Esophagus muscularis mucosa (tissue), 4 donors: ENCODE results near the gene CACNB4. TPM values are rescaled to one million over a fixed set of nuclear protein-coding genes. Genes with fewer than 3 reads are reported as not detected.

Source experiments
- DNase-seq: peaks from one replicate; pipeline ENCODE4 v3.0.0-alpha.2; 2017; ENCODE audit errors: extremely low spot score
- H3K27ac ChIP-seq, 4 donors: fragments of 200-600 bp; sonication (generic); replicated peaks in 1 of 4; 1 replicate in 3 of 4; 2 replicates in 1 of 4; pipeline ENCODE4 v1.5.1; 2016 to 2019; ENCODE audit warnings: mild to moderate bottlenecking in 1 of 4
- H3K27me3 ChIP-seq, 4 donors: fragments of 200-600 bp; sonication (generic); one replicate each; pipeline versions ENCODE4 v1.5.1 to v1.6.0; 2016 to 2019
- H3K36me3 ChIP-seq, 4 donors: fragments of 200-600 bp; sonication (generic); one replicate each; pipeline ENCODE4 v1.5.1; 2016 to 2019
- H3K4me1 ChIP-seq, 4 donors: fragments of 200-600 bp; sonication (generic); one replicate each; pipeline ENCODE4 v1.5.1; 2016 to 2019
- H3K4me3 ChIP-seq, 4 donors: fragments of 200-600 bp; sonication (generic); 1 replicate in 2 of 4; 2 replicates in 2 of 4; pipeline ENCODE4 v1.5.1; 2016 to 2019; ENCODE audit warnings: mild to moderate bottlenecking in 4 of 4, moderate library complexity in 1 of 4
- H3K9me3 ChIP-seq, 4 donors: fragments of 200-600 bp; sonication (generic); 1 replicate in 3 of 4; 2 replicates in 1 of 4; pipeline ENCODE4 v1.5.1; 2016 to 2019
- EP300 ChIP-seq: sonication (generic); formaldehyde crosslinking; IDR thresholded peaks from one replicate; pipeline ENCODE4 v1.6.1; 2017; ENCODE audit warnings: antibody characterized with exemption
- POLR2A ChIP-seq: fragments of 450-650 bp; IDR thresholded peaks from one replicate; pipeline ENCODE4 v1.6.1; 2017; ENCODE audit warnings: antibody characterized with exemption, moderate library complexity, mild to moderate bottlenecking, low read depth
- POLR2AphosphoS5 ChIP-seq, 2 donors: sonication (generic); formaldehyde crosslinking; IDR thresholded peaks; one replicate each; pipeline ENCODE4 v1.6.1; 2017; ENCODE audit warnings: antibody characterized with exemption in 2 of 2
- WGBS: methylation state at CpG from one replicate; pipeline ENCODE4 v1.1.5; 2018; 5-methylcytosine and 5-hydroxymethylcytosine counted together
- intact Hi-C: fragments of 100-400 bp; cut with DNase I; formaldehyde crosslinking; loops from one replicate; pipeline ENCODE4 v1.15.1; 2023
- total RNA-seq, 4 donors: library from RNA; depleted of rRNA; stranded (reverse); fragments of >200 nt; gene quantifications; one replicate each; pipeline versions ENCODE4 v1.1.0 to v1.2.1, GENCODE V29; 2016
- TF ChIP-seq, protein P1 (sequence below), 3 experiments: fragments of 200-600 bp in 2 of 3; fragments of 450-650 bp in 1 of 3; sonication (generic) in 2 of 3; IDR thresholded peaks; one replicate each; pipeline ENCODE4 v1.5.1; 2017 to 2019; ENCODE audit warnings: antibody characterized with exemption in 3 of 3, mild to moderate bottlenecking in 2 of 3, moderate library complexity in 1 of 3

The CACNB4 gene
- total RNA-seq, 4 donors from 2014 or later = 1.7 to 3.5 (median 2.3) TPM

DNA sequence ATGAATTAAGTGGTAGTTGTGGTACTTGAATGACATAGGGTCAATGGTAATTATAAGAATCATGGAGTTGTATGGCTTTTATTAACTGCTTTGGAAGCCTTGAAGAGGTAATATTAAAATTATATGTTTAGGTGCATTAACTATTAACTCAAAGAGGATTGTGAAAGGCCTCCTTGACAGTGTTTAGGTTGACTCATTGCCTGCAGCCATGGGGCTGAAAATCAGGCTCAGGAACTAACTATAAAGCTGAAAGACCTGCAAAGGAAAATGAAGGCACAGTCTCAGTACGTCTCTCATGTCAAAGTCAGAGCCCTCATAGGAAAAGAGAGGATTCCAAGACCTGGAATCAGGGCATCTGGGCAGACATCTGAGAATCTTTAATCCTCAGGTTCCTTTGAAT is 31.0 kb downstream of the CACNB4 start:
- no peak overlapping the region for H3K27ac ChIP-seq
- peaks cover 0 to 14% (median 3%) of the 10 kb centered on the region in 4 donors for H3K4me1 ChIP-seq
- intact Hi-C loops = no loop called here
- no peak for DNase-seq
- no peaks in the 10 kb centered on the region for H3K9me3 ChIP-seq
- TF ChIP-seq, protein P1, sequence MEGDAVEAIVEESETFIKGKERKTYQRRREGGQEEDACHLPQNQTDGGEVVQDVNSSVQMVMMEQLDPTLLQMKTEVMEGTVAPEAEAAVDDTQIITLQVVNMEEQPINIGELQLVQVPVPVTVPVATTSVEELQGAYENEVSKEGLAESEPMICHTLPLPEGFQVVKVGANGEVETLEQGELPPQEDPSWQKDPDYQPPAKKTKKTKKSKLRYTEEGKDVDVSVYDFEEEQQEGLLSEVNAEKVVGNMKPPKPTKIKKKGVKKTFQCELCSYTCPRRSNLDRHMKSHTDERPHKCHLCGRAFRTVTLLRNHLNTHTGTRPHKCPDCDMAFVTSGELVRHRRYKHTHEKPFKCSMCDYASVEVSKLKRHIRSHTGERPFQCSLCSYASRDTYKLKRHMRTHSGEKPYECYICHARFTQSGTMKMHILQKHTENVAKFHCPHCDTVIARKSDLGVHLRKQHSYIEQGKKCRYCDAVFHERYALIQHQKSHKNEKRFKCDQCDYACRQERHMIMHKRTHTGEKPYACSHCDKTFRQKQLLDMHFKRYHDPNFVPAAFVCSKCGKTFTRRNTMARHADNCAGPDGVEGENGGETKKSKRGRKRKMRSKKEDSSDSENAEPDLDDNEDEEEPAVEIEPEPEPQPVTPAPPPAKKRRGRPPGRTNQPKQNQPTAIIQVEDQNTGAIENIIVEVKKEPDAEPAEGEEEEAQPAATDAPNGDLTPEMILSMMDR (IDR thresholded peaks at IDR 0.05) = no peak
- TF ChIP-seq EP300 = no peak
- TF ChIP-seq POLR2AphosphoS5 (IDR thresholded peaks at IDR 0.05) = no peak
- TF ChIP-seq POLR2A = no peak
- no peaks in the 10 kb centered on the region for H3K27me3 ChIP-seq
- WGBS = 79% methylated on average over 1 of the region's 1 CpG
- H3K36me3 ChIP-seq = no peaks in the 10 kb centered on the region
- no peak overlapping the region for H3K4me3 ChIP-seq

DNA sequence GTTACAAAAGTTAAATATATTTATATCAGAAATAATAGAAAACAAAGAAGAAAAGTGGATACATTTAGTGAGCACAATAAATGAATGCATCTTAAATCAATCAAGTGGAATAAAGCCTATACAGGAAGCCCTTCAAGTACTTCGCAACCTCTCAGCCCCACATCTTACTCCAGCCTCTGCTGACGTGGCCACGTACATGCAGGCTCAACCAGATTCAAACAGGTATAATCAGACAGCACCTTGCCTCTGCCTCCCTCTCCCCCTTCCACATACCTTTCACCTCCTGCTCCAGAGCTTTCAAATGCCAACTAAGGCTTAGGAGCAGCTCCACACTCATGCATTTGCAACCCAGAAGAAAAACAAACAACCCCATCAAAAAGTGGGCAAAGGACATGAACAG is 32.9 kb downstream of the CACNB4 start:
- Histone ChIP-seq H3K36me3 (no peaks in the 10 kb centered on the region), H3K4me3 (no peak overlapping the region), H3K27ac (no peak overlapping the region), H3K27me3 (no peaks in the 10 kb centered on the region), H3K4me1 (peaks cover 0 to 22% (median 10%) of the 10 kb centered on the region in 4 donors), H3K9me3 (no peaks in the 10 kb centered on the region)
- no peak for DNase-seq
- WGBS = 88% methylated on average over 3 of the region's 3 CpGs
- TF ChIP-seq, protein P1 (IDR thresholded peaks at IDR 0.05) = no peak
- TF ChIP-seq POLR2A (no peak), POLR2AphosphoS5 (IDR thresholded peaks at IDR 0.05) (no peak), EP300 (no peak)
- intact Hi-C loops = no loop called here

- DNase-seq = no peak
- no peaks in the 10 kb centered on the region for H3K9me3 ChIP-seq
- TF ChIP-seq POLR2AphosphoS5 (IDR thresholded peaks at IDR 0.05) = no peak
- no peak for TF ChIP-seq POLR2A
- no peak for TF ChIP-seq EP300
- TF ChIP-seq, protein P1 (IDR thresholded peaks at IDR 0.05) = no peak
- no peak overlapping the region for H3K4me3 ChIP-seq
- H3K27me3 ChIP-seq = no peaks in the 10 kb centered on the region
- peaks cover 0 to 22% (median 10%) of the 10 kb centered on the region in 4 donors for H3K4me1 ChIP-seq
- no peaks in the 10 kb centered on the region for H3K36me3 ChIP-seq
- H3K27ac ChIP-seq = no peak overlapping the region
- intact Hi-C loops = no loop called here
- 53% methylated on average over 3 of the region's 3 CpGs for WGBS
These were observed 34.8 kb downstream of the CACNB4 start for GRCh38 chr2:152064001-152064400.

- Histone ChIP-seq H3K4me1 (peaks cover 0 to 22% (median 10%) of the 10 kb centered on the region in 4 donors), H3K4me3 (no peak overlapping the region), H3K27me3 (no peaks in the 10 kb centered on the region), H3K36me3 (no peaks in the 10 kb centered on the region), H3K27ac (peak overlapping the region in 2 of 4 donors; percentile 17 to 56), H3K9me3 (no peaks in the 10 kb centered on the region)
- WGBS = 61% methylated on average over 3 of the region's 3 CpGs
- TF ChIP-seq POLR2AphosphoS5 (IDR thresholded peaks at IDR 0.05) = no peak
- TF ChIP-seq POLR2A = no peak
- TF ChIP-seq EP300 = no peak
- TF ChIP-seq, protein P1 (IDR thresholded peaks at IDR 0.05) = no peak
- DNase-seq = no peak
- intact Hi-C loops = no loop called here
These were observed 35.4 kb downstream of the CACNB4 start for GRCh38 chr2:152063325-152063924.
